HG03558 (cell line): ENCODE measurements around the gene QSOX2.
"Not testable (repeated sequence)": the region's sequence is repeated elsewhere in the genome, so short reads cannot be mapped to it uniquely, and the experiment has no call there.

Experiments
- ATAC-seq: cut with Tn5 transposase; IDR thresholded peaks from one replicate; pipeline ENCODE4 v1.9.1; 2021; ENCODE audit warnings: moderate number of reproducible peaks; ENCODE audit not compliant: unreplicated experiment; ENCODE audit errors: extremely low read depth

QSOX2 gene

DNA sequence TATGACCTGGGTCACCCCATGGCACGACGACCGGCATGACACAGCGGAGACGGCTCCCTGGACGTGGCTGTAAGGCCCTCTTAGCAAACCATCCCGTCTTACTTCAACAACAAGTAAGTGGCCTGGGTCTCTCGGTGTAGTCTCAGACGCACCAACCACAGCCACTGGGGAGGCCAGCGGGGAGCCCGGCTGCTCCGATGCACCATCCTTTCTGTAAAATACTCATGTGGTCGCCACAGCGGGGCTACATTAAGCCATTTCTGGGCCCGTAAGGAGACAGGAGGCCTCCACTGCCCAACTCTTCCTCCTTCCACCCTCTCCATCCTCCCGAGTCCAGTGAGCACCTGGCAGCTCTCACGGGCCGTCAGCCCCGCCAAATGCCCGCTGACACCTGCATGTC lies 4.7 kb downstream of the QSOX2 start:
- ATAC-seq: no peak

DNA sequence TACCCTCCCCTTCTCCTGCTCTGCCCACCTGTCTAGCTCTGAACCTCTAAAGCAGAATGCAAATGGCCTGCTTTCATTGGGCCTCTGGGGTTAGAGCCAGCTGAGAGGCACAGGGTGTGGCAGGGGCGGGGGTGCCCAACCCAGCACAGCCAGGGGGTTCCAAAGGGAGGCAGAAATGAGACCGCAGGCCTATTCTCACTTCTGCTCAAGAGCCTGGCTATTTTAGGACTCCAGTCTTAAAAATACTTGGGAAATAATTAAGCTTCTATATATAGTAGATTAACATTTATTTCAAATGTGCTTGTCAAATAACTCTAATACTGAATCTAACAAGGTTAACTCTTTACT lies 5.7 kb downstream of the QSOX2 start:
- no peak for ATAC-seq

GRCh38 chr9:136239135-136239982 lies 6.3 kb downstream of the QSOX2 start:
- no peak for ATAC-seq

DNA sequence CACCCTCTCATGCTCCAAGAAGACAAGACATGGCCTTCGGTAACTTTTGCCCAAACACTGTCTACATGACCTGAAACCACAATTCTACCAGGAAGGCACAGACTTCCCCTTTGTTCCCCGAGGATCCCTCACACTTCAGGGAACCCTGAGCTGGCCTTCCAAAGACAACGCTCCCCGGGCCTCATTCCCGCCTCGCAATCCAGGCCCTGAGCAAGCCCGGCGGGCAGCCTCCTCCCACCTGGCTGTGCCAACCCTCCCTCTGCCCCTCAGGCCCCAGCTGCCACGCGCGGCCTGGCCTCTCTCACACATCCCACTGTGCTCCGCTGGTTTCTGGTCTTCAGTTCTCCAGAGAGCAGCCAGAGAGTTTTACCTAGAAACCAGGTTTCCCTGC lies 7.3 kb downstream of the QSOX2 start:
- no peak for ATAC-seq

DNA sequence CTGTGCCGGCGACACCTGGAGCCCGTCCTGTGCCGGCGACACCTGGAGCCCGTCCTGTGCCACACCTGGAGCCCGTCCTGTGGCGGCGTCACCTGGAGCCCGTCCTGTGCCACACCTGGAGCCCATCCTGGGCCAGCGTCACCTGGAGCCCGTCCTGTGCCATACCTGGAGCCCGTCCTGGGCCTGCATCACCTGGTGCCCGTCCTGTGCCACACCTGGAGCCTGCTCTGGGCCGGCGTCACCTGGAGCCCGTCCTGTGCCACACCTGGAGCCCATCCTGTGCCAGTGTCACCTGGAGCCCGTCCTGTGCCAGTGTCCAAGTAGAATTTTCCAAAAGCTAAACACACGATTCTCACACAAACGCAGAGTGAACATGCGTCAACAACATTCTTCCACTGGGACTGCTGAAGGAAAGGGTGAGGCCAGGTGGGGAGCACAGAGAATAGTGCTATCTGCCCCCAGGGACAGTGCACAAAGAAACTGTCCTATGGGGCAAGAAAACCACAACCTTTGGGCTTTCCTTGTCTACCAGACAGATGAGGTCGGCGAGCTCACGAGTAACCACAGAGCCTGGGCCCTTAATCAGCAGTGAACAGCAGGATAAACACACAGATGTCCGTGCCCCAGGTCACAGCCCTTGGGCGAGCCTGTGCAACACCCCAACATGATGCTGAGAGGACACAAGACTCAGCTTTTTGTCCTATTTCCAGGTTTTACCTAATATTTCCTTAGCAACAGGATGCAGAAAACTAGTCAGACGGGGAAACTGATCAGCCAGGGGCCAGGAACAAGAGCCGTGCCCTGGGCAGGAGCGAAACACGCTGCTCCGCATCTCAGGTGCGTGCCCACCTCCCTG lies 7.9 kb downstream of the QSOX2 start:
- no peak for ATAC-seq

GRCh38 chr9:136236471-136237410 lies 8.9 kb downstream of the QSOX2 start:
- not testable (repeated sequence) for ATAC-seq

DNA sequence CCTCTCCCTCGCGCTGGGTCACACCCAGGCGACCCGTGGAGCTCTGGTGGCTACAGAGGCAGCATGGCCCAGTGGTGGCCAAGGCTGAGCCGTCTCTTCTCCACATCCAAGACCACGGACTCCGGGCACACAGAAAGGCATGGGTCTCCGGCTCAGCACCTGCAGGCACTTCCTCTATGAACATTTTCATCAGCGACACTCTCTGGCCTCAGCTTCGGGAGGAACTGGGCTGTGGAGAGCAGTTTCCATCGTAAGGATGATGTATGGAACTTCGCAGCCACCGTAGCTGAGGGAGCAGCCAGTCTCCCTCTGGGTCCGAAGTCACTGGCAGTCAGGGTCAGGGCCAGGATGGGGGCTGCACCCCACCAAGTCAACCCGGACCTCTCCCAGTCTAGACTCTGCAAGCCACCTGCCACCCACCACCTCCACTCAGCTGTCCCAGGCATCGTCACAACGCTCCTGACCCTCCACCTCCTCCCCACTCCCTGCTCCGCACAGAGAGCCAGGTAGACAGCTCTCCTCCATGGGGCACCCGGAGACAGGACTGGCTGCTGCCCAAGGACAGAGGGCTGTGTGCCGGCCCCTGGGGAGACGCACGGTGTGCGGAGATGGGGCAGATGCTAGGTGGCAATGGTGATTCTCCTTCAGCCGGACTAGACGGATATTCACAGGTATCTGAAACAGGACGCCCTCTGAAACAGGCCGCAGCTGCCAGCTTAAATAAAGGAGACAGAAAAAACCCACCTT lies 9.7 kb downstream of the QSOX2 start:
- ATAC-seq: no peak

GRCh38 chr9:136235171-136235570 lies 10.4 kb downstream of the QSOX2 start:
- no peak for ATAC-seq

- ATAC-seq: no peak
Observed at GRCh38 chr9:136234597-136234996, 11.0 kb downstream of the QSOX2 start.

GRCh38 chr9:136233868-136234267 lies 11.7 kb downstream of the QSOX2 start:
- ATAC-seq: no peak

DNA sequence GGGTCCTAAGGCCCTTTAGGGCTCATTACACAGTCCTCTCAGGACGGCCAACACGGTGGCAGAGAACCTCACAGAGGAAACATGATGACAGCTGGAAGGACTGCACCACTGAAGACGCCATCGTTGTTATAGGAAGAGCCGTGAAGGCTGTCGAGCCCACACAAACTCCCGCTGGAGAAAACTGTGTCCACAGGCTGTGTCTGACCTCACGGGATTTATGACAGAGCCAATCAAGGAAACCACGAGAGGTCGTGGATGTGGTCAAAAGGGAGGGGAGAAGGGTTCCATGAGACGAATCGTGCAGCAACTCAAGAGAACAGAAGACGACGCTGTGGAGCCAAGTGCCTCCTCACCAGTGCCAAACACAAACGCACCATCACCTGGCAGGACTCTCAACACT lies 12.2 kb downstream of the QSOX2 start:
- ATAC-seq: no peak

DNA sequence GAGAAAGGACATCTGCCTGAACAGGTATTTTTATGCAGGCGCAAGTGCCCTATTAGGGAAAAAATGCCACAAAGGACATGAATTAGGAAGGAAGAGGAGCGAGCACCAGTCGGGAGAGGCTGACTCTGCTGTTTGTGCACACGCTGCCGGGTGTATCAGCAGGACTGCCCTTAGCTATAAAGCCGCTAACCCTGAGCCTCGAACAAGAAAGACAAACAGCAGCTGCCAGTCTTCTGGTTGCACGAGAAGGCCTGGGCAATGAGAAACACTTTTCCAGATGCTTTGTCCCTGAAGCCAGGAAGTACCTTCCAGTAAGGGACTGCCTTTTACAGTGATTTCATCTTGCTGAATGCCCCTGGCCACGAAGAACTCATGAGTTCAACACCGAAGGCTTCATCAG lies 12.6 kb downstream of the QSOX2 start:
- ATAC-seq: no peak

DNA sequence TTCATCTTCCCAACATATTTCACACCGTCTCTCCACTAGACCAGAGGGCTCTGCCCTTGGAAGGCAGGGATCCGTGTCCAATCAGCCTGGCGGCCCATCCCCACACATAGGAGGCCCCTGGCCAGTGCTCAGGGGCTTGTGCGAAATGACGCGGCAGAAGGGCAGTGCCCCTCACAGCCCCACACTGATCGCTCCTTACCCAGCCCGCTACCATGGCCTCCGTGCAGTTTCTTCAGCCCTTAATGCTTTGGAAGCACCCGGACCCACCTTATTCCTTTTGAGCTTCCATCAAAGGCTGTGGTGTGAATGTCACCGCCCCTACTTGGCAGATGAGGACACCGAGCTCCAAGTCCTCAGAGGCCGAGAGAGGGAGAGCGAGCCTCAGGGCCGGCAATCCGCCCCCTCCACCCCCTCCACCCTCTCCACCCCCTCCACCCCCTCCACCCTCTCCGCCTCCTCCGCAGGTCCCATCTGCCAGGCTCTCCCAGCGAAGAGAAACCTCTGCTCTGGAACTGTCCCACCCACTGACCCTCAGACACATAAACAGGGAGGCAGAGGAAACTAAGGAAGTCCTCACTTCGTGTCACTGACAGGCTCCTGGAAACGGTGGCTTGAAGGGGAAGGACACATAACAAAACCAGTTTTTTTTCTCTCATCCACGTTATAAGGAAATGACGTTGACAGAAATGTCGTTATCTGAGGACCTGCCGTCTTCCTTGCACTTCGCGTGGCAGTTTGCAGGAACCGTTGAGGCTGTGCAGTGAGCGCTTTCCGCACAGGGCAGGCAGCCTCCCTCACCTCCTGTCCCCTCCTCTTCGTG lies 13.9 kb downstream of the QSOX2 start:
- no peak for ATAC-seq

DNA sequence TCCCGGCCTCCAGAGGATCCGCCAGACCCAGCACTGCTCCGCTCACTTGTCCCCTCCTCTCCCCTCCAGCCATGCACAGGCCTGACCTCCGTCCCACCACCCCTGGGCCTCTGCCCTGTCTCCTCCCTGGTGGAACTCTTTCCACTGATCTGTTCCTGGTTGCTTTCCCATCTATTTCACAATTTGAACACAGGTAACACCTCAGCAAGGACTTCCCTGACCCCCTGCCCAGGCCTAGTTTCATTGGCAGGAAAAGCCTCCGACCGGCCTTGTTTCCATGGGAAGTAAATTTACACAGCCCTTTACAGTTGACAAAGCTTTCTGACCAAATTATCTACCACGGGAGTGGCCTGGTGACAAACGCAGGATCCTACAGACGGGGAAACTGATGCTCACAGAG lies 14.8 kb downstream of the QSOX2 start:
- no peak for ATAC-seq

- no peak for ATAC-seq
Observed at GRCh38 chr9:136230365-136230764, 15.2 kb downstream of the QSOX2 start.

DNA sequence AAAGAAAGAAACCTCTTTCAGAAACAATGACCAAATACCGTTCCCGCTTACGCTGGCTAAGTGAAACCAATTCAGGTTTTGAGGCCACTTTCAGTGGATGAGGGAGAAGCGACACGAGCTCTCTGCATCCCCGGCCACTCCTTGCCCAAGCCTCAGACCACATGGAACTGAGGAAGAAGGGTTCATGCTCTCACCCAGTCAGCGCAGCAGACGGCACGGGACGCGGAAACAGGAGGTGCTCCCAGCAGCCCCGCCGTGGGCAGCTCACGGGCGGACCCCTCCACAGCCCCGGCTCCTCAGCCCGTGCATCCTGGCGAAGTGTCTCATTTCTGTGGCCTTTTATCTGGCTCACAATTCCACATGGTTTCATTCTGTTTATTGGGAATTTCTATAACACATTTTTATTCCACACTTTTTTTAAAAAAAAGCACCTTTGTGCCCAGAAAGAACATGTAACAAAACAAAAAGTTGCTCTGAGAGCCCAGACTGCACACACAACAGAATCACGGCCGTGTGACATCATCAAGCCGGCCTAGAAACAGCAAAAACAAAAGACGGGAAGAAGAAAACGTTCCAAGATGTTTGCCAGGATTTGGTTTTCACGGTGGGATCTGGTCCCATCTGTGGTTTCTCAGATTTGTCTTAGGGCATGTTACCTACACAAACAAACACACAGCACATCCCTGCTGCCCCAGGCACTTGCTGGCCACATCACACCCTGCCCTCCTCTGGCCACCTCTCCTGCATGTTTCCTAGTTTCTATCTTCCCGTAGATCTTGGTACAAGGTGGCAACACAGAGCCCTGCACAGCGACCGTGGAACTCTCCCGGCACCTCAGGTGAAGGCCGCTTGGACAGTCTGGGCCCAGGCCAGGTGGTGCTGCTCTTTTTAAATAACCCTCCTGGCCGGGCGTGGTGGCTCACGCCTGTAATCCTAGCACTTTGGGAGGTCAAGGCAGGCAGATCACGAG lies 16.2 kb downstream of the QSOX2 start:
- no peak for ATAC-seq

DNA sequence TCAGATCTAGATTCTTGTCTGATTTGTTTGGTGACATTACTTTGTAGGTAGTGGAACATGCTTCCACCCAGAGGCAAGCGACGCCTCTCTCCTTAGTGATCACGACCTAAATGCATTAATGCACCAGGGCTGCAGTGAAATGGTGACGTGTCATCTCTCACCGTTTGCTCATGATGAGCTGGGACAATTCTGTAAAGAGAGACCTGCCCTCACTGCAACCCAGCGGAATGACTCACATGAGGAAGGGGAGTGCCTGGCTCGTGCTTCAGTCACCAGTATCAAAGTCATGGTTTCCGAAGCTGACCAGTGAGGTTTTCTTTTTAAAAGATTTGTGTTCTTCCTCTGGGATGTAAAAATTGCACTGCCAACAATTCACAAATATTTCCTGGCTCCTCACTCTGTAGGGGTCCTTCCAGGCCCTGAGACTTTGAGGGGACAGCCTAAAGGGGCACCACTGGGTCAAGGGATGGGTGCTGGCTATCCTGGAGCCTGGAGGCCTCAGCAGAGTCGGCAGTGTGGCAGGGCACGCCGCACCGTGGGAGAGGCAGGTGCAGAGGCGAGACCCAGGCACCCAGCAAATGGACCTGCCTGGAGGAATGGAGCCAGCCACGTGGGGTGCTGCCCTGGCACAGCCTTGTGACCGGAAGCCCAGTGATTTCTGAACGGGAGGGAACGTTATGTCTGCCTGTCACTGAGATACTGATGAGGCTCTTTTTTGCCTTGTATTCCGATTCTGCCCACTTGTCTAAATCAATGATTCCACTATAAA lies 17.3 kb downstream of the QSOX2 start:
- ATAC-seq: no peak
